ENCODE results near the gene HAUS6.

Gene HAUS6

DNA sequence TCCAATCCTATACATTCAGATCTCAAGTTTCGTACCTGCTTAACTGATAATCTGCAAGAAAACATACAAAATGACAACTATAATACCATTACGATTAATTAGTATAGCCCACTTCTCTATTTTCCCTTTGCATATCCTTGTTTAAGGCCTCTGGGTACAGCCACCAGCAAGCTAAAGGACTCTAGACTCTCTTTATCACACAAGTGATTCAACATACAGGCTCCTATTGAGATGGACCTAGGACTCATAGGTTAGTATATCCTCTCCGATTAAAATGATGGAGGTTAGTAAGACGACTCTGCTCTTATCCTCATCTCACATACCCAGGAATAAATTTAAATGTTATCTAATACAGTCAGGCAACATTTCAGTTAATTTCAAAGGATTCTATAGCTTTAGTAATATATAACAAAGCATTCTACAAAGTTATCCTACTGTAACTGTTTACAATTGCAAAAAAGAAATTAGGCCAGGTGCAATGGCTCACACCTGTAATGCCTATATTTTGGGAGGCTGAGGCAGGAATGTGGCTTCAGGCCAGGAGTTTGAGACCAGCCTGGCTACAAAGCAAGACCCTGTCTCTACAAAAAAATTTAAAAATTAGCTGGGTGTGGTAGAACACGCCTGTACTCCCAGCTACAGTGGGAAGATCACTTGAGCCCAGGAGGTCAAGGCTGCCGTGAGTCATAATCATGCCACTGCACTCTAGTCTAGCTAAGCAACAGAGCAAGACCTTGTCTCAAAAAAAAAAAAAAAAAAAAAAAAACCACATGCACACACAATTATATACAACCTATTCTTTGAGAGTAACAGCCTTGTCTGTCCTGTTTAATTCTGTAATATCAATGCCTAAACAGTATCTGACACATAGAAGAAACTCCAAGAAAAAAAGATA is 15.4 kb downstream of the HAUS6 start:
- ChIA-PET CTCF (interaction anchor here (0.7 kb wide), 1 partner anchor 273 kb away, joined by 3 read pairs; no protein-coding TSS in a partner anchor), POLR2A (no interaction called here)
- DNase-seq (ENCODE audit: extremely low spot score), result no peak

GRCh38 chr9:19085295-19085694 is 17.4 kb downstream of the HAUS6 start:
- no peak for TF ChIP-seq TARDBP (IDR thresholded peaks at IDR 0.05)
- TF ChIP-seq BHLHE40 (IDR thresholded peaks at IDR 0.05; ENCODE audit: borderline replicate concordance), result no peak
- no peak for TF ChIP-seq SP1 (IDR thresholded peaks at IDR 0.05)
- TF ChIP-seq L3MBTL2 (conservative IDR thresholded peaks at IDR 0.05), result no peak
- TF ChIP-seq ARNT (IDR thresholded peaks at IDR 0.05), result no peak
- TF ChIP-seq SUZ12 (IDR thresholded peaks at IDR 0.05), result no peak
- TF ChIP-seq FOXA1 (IDR thresholded peaks at IDR 0.05), result no peak
- TF ChIP-seq CTBP1 (IDR thresholded peaks at IDR 0.05; ENCODE audit: borderline replicate concordance), result no peak
- no peak for TF ChIP-seq ZNF384 (IDR thresholded peaks at IDR 0.05)
- no peak for TF ChIP-seq FOXK2 (IDR thresholded peaks at IDR 0.05)
- TF ChIP-seq, protein P1, sequence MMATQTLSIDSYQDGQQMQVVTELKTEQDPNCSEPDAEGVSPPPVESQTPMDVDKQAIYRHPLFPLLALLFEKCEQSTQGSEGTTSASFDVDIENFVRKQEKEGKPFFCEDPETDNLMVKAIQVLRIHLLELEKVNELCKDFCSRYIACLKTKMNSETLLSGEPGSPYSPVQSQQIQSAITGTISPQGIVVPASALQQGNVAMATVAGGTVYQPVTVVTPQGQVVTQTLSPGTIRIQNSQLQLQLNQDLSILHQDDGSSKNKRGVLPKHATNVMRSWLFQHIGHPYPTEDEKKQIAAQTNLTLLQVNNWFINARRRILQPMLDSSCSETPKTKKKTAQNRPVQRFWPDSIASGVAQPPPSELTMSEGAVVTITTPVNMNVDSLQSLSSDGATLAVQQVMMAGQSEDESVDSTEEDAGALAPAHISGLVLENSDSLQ (IDR thresholded peaks at IDR 0.05), result no peak
- TF ChIP-seq LEF1 (IDR thresholded peaks at IDR 0.05; ENCODE audit: borderline replicate concordance), result no peak
- POLR2A ChIA-PET, result no interaction called here
- CTCF ChIA-PET, result interaction anchor here (0.6 to 0.9 kb wide), 2 partner anchors 23 to 187 kb away, joined by 4 read pairs; no protein-coding TSS in a partner anchor
- DNase-seq (ENCODE audit: extremely low spot score), result peak; percentile 27

More for the DNA sequence above, 15.4 kb downstream of the HAUS6 start:
- TF ChIP-seq, protein P1 (IDR thresholded peaks at IDR 0.05), result no peak
- no peak for TF ChIP-seq BHLHE40 (IDR thresholded peaks at IDR 0.05; ENCODE audit: borderline replicate concordance)
- no peak for TF ChIP-seq FOXK2 (IDR thresholded peaks at IDR 0.05)
- TF ChIP-seq NFRKB (IDR thresholded peaks at IDR 0.05), result no peak
- no peak for TF ChIP-seq TARDBP (IDR thresholded peaks at IDR 0.05)
- no peak for TF ChIP-seq L3MBTL2 (conservative IDR thresholded peaks at IDR 0.05)
- TF ChIP-seq CTBP1 (IDR thresholded peaks at IDR 0.05; ENCODE audit: borderline replicate concordance), result no peak
- 0 out of 2 replicates have a peak, but pooled peaks have one; percentile 6 for TF ChIP-seq ZNF384 (IDR thresholded peaks at IDR 0.05)
- no peak for TF ChIP-seq LEF1 (IDR thresholded peaks at IDR 0.05; ENCODE audit: borderline replicate concordance)

GRCh38 chr9:19074836-19075235 is 27.9 kb downstream of the HAUS6 start:
- no peak for TF ChIP-seq SP1 (IDR thresholded peaks at IDR 0.05)
- no peak for TF ChIP-seq ARNT (IDR thresholded peaks at IDR 0.05)
- TF ChIP-seq TARDBP (IDR thresholded peaks at IDR 0.05), result no peak
- no peak for TF ChIP-seq FOXM1 (IDR thresholded peaks at IDR 0.05; ENCODE audit: borderline replicate concordance)
- no peak for TF ChIP-seq BHLHE40 (IDR thresholded peaks at IDR 0.05; ENCODE audit: borderline replicate concordance)
- TF ChIP-seq HDGF (IDR thresholded peaks at IDR 0.05; ENCODE audit: borderline replicate concordance), result no peak
- no peak for TF ChIP-seq SUZ12 (IDR thresholded peaks at IDR 0.05)
- no peak for TF ChIP-seq CTBP1 (IDR thresholded peaks at IDR 0.05; ENCODE audit: borderline replicate concordance)
- TF ChIP-seq, protein P1 (IDR thresholded peaks at IDR 0.05), result no peak
- no peak for TF ChIP-seq FOXA1 (IDR thresholded peaks at IDR 0.05)
- TF ChIP-seq ELF4 (IDR thresholded peaks at IDR 0.05), result no peak
- no peak for TF ChIP-seq NFRKB (IDR thresholded peaks at IDR 0.05)
- TF ChIP-seq FOXK2 (IDR thresholded peaks at IDR 0.05), result no peak
- no peak for TF ChIP-seq L3MBTL2 (conservative IDR thresholded peaks at IDR 0.05)
- no peak for TF ChIP-seq LEF1 (IDR thresholded peaks at IDR 0.05; ENCODE audit: borderline replicate concordance)
- TF ChIP-seq ZNF384 (IDR thresholded peaks at IDR 0.05), result no peak
- DNase-seq (ENCODE audit: extremely low spot score), result no peak
- ChIA-PET CTCF (no interaction called here), POLR2A (no interaction called here)

DNA sequence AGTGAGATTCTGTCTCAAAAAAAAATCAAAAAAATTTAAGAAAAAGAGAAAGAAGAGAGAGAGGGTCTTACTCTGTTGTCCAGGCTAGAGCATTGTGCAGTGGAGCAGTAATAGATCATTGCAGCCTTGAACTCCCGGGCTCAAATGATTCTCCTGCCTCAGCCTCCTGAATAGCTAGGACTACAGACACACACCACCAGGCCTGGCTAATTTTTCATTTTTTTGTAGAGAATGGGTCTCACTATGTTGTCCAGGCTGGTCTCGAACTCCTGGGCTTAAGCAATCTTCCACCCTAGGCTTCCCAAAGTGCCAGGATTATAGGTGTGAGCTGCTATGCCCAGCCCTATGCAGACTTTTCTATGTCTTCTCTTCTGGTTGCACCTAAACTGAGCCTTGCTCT is 28.5 kb downstream of the HAUS6 start:
- ChIA-PET POLR2A (no interaction called here), CTCF (no interaction called here)
- DNase-seq (ENCODE audit: extremely low spot score), result no peak
- no peak for TF ChIP-seq TARDBP (IDR thresholded peaks at IDR 0.05)
- no peak for TF ChIP-seq NFRKB (IDR thresholded peaks at IDR 0.05)
- TF ChIP-seq ZNF384 (IDR thresholded peaks at IDR 0.05), result no peak
- TF ChIP-seq BHLHE40 (IDR thresholded peaks at IDR 0.05; ENCODE audit: borderline replicate concordance), result no peak
- no peak for TF ChIP-seq L3MBTL2 (conservative IDR thresholded peaks at IDR 0.05)
- TF ChIP-seq, protein P1 (IDR thresholded peaks at IDR 0.05), result no peak
- no peak for TF ChIP-seq LEF1 (IDR thresholded peaks at IDR 0.05; ENCODE audit: borderline replicate concordance)
- TF ChIP-seq SUZ12 (IDR thresholded peaks at IDR 0.05), result no peak
- TF ChIP-seq SP1 (IDR thresholded peaks at IDR 0.05), result no peak
- TF ChIP-seq ELF4 (IDR thresholded peaks at IDR 0.05), result no peak
- no peak for TF ChIP-seq HDGF (IDR thresholded peaks at IDR 0.05; ENCODE audit: borderline replicate concordance)
- TF ChIP-seq ARNT (IDR thresholded peaks at IDR 0.05), result no peak
- TF ChIP-seq FOXK2 (IDR thresholded peaks at IDR 0.05), result no peak
- TF ChIP-seq FOXA1 (IDR thresholded peaks at IDR 0.05), result no peak
- TF ChIP-seq FOXM1 (IDR thresholded peaks at IDR 0.05; ENCODE audit: borderline replicate concordance), result no peak
- no peak for TF ChIP-seq CTBP1 (IDR thresholded peaks at IDR 0.05; ENCODE audit: borderline replicate concordance)

- no peak for DNase-seq (ENCODE audit: extremely low spot score)
- ChIA-PET POLR2A (no interaction called here), CTCF (no interaction called here)
Observed at GRCh38 chr9:19057033-19057432, 45.7 kb downstream of the HAUS6 start.

More at GRCh38 chr9:19057033-19057432, 45.7 kb downstream of the HAUS6 start:
- no peak for TF ChIP-seq SP1 (IDR thresholded peaks at IDR 0.05)
- no peak for TF ChIP-seq HDGF (IDR thresholded peaks at IDR 0.05; ENCODE audit: borderline replicate concordance)
- TF ChIP-seq, protein P1 (IDR thresholded peaks at IDR 0.05), result no peak
- TF ChIP-seq L3MBTL2 (conservative IDR thresholded peaks at IDR 0.05), result no peak

All from HEK293T (cell line).